SK-N-SH (cell line): ENCODE data around the gene MRFAP1L1. TPM values are rescaled to one million over a fixed set of nuclear protein-coding genes. Genes with fewer than 3 reads are reported as not detected.

Source experiments
- CTCF ChIA-PET: fragments of 300-600, 350-600 bp; formaldehyde crosslinking; extraction: SDS; loops from one replicate; lab custom pipeline; 2021; lab: Yijun Ruan, JAX
- POLR2A ChIA-PET: fragments of 350-600 bp; sonication (Branson Sonifier 250); formaldehyde crosslinking; extraction: SDS; loops from one replicate; lab custom pipeline; 2020; ENCODE audit warnings: antibody characterized with exemption, inconsistent platforms; lab: Yijun Ruan, JAX
- DNase-seq: peaks from one replicate; pipeline ENCODE4 v3.0.0; 2012
- H2AFZ ChIP-seq: fragments of 200-600 bp; sonication (generic); 2 replicates; pipeline ENCODE4 v1.8.1; 2016; ENCODE audit warnings: antibody characterized with exemption, mild to moderate bottlenecking, low read depth
- H3F3A ChIP-seq: fragments of 200-600 bp; sonication (generic); replicated peaks from 2 replicates; pipeline ENCODE3; 2016; ENCODE audit warnings: antibody characterized with exemption, mild to moderate bottlenecking; ENCODE audit not compliant: insufficient read depth
- H3K27ac ChIP-seq, 2 experiments: fragments of 200-500 bp in 1 of 2; fragments of 200-600 bp in 1 of 2; sonication (Bioruptor generic) in 1 of 2; sonication (generic), shearing (Covaris generic) in 1 of 2; 2 replicates each; pipeline versions ENCODE4 v1.5.1 to v1.6.1; 2014 to 2016; ENCODE audit warnings: low read depth in 2 of 2, inconsistent platforms in 1 of 2, low read length in 1 of 2, mild to moderate bottlenecking in 1 of 2, mixed read lengths in 1 of 2
- H3K27me3 ChIP-seq: fragments of 200-600 bp; sonication (generic), shearing (Covaris generic); 2 replicates; pipeline ENCODE4 v1.6.1; 2016; ENCODE audit warnings: mixed run types; ENCODE audit not compliant: insufficient read depth
- H3K36me3 ChIP-seq, 2 experiments: fragments of 200-500 bp in 1 of 2; fragments of 200-600 bp in 1 of 2; sonication (Bioruptor generic) in 1 of 2; sonication (generic) in 1 of 2; replicated peaks in 1 of 2; 2 replicates each; pipeline versions ENCODE3 to v1.5.1; 2014 to 2016; ENCODE audit warnings: low read length in 1 of 2, mild to moderate bottlenecking in 1 of 2; ENCODE audit not compliant: insufficient read depth in 2 of 2, control insufficient read depth in 1 of 2
- H3K4me1 ChIP-seq, 2 experiments: fragments of 200-500 bp in 1 of 2; fragments of 200-600 bp in 1 of 2; sonication (Bioruptor generic) in 1 of 2; sonication (generic), shearing (Covaris generic) in 1 of 2; 2 replicates each; pipeline versions ENCODE4 v1.5.1 to v1.6.1; 2014 to 2016; ENCODE audit warnings: low read depth in 1 of 2, low read length in 1 of 2, mixed run types in 1 of 2; ENCODE audit not compliant: insufficient read depth in 2 of 2, control insufficient read depth in 1 of 2
- H3K4me2 ChIP-seq: fragments of 200-600 bp; sonication (generic), shearing (Covaris generic); 2 replicates; pipeline ENCODE4 v1.6.1; 2017; ENCODE audit warnings: mixed run types
- H3K4me3 ChIP-seq, 2 experiments: fragments of 200-500 bp in 1 of 2; fragments of 200-600 bp in 1 of 2; sonication (Bioruptor generic) in 1 of 2; sonication (generic), shearing (Covaris generic) in 1 of 2; 2 replicates each; pipeline versions ENCODE4 v1.5.1 to v1.8.1; 2014 to 2016; ENCODE audit warnings: low read depth in 2 of 2, inconsistent platforms in 1 of 2, low read length in 1 of 2, mild to moderate bottlenecking in 1 of 2, mixed read lengths in 1 of 2, moderate library complexity in 1 of 2
- H3K79me2 ChIP-seq: fragments of 200-600 bp; sonication (generic); 2 replicates; pipeline ENCODE4 v1.8.1; 2017; ENCODE audit warnings: mild to moderate bottlenecking; ENCODE audit not compliant: insufficient read depth
- H3K9ac ChIP-seq: fragments of 200-600 bp; sonication (generic); 2 replicates; pipeline ENCODE4 v1.6.1; 2017; ENCODE audit warnings: mixed run types
- H3K9me2 ChIP-seq: fragments of 200-600 bp; sonication (generic); 2 replicates; pipeline ENCODE4 v1.6.1; 2017; ENCODE audit warnings: mixed run types
- H3K9me3 ChIP-seq: fragments of 200-600 bp; sonication (generic); 2 replicates; pipeline ENCODE4 v1.6.1; 2017; ENCODE audit warnings: mixed run types, mild to moderate bottlenecking, moderate library complexity
- H4K20me1 ChIP-seq: fragments of 200-600 bp; sonication (generic); 2 replicates; pipeline ENCODE4 v1.6.1; 2017; ENCODE audit warnings: mild to moderate bottlenecking, mixed run types; ENCODE audit not compliant: insufficient read depth
- CHD2 ChIP-seq: fragments of 150-350 bp; IDR thresholded peaks from 2 replicates; pipeline ENCODE4 v1.6.1; 2018; ENCODE audit warnings: low read length; ENCODE audit not compliant: partially characterized antibody
- ELF1 ChIP-seq: IDR thresholded peaks from 2 replicates; pipeline ENCODE4 v1.4.0; 2012
- EP300 ChIP-seq, 2 experiments: IDR thresholded peaks; 2 replicates each; pipeline versions ENCODE4 v1.4.0 to v1.6.1; 2012; ENCODE audit warnings: borderline replicate concordance in 1 of 2, low read depth in 1 of 2, low read length in 1 of 2
- FOSL2 ChIP-seq: IDR thresholded peaks from 2 replicates; pipeline ENCODE4 v1.4.0; 2012; ENCODE audit warnings: low read depth, mild to moderate bottlenecking, moderate library complexity, borderline replicate concordance
- GABPA ChIP-seq: IDR thresholded peaks from 2 replicates; pipeline ENCODE4 v1.4.0; 2012; ENCODE audit warnings: low read depth, mild to moderate bottlenecking
- GATA2 ChIP-seq: sonication (generic); formaldehyde crosslinking; IDR thresholded peaks from 2 replicates; pipeline ENCODE4 v1.5.0; 2020; ENCODE audit warnings: mild to moderate bottlenecking, missing genetic modification reagents
- JUND ChIP-seq: IDR thresholded peaks from 2 replicates; pipeline ENCODE4 v1.4.0; 2012
- MEF2A ChIP-seq: IDR thresholded peaks from 2 replicates; pipeline ENCODE4 v1.4.0; 2012; ENCODE audit warnings: low read depth, borderline replicate concordance
- MXI1 ChIP-seq: IDR thresholded peaks from 2 replicates; pipeline ENCODE4 v1.6.1; 2012; ENCODE audit warnings: mild to moderate bottlenecking, low read depth, low read length, improper control_type of control experiment
- NRF1 ChIP-seq: IDR thresholded peaks from 2 replicates; pipeline ENCODE4 v1.6.1; 2012; ENCODE audit warnings: low read depth, mild to moderate bottlenecking, low read length
- RCOR1 ChIP-seq: fragments of 150-350 bp; IDR thresholded peaks from 2 replicates; pipeline ENCODE4 v1.6.1; 2017; ENCODE audit warnings: antibody characterized with exemption, low read length
- RXRA ChIP-seq: IDR thresholded peaks from 2 replicates; pipeline ENCODE4 v1.4.0; 2012; ENCODE audit warnings: low read depth, mild to moderate bottlenecking, borderline replicate concordance
- SIN3A ChIP-seq: IDR thresholded peaks from 2 replicates; pipeline ENCODE4 v1.6.1; 2012; ENCODE audit warnings: low read depth, mild to moderate bottlenecking, low read length, moderate library complexity, borderline replicate concordance
- TAF1 ChIP-seq: IDR thresholded peaks from 2 replicates; pipeline ENCODE4 v1.6.1; 2012; ENCODE audit warnings: low read depth, mild to moderate bottlenecking, low read length, moderate library complexity, borderline replicate concordance
- TCF12 ChIP-seq: IDR thresholded peaks from 2 replicates; pipeline ENCODE4 v1.4.0; 2012
- TEAD4 ChIP-seq: IDR thresholded peaks from 2 replicates; pipeline ENCODE4 v1.4.0; 2012; ENCODE audit warnings: mild to moderate bottlenecking, borderline replicate concordance; ENCODE audit not compliant: insufficient read depth
- YY1 ChIP-seq: IDR thresholded peaks from 2 replicates; pipeline ENCODE4 v1.4.0; 2012; ENCODE audit warnings: low read depth, mild to moderate bottlenecking
- WGBS: methylation state at CpG from one replicate; pipeline ENCODE4 v1.1.6; 2017; ENCODE audit warnings: low lambda C conversion rate; 5-methylcytosine and 5-hydroxymethylcytosine counted together
- polyA plus RNA-seq, 3 experiments: library from polyadenylated mRNA; depleted of rRNA; stranded (reverse); fragments of >200 nt; gene quantifications; 2 replicates each; pipeline ENCODE4 v1.2.3, GENCODE V29; 2012
- TF ChIP-seq, protein P1 (sequence below): IDR thresholded peaks from 2 replicates; pipeline ENCODE4 v1.4.0; 2012; ENCODE audit warnings: low read depth, borderline replicate concordance
- TF ChIP-seq, protein P2 (sequence below): IDR thresholded peaks from 2 replicates; pipeline ENCODE4 v1.4.0; 2012; ENCODE audit warnings: low read depth, borderline replicate concordance
- TF ChIP-seq, protein P3 (sequence below): IDR thresholded peaks from 2 replicates; pipeline ENCODE4; 2012
- TF ChIP-seq, protein P4 (sequence below): IDR thresholded peaks from 2 replicates; pipeline ENCODE4 v1.6.1; 2012; ENCODE audit warnings: mild to moderate bottlenecking, low read depth, low read length, moderate library complexity

The MRFAP1L1 gene
- polyA plus RNA-seq, 1 of the 3 experiments (the other 2 are of a cell fraction) = 60.3 TPM

DNA sequence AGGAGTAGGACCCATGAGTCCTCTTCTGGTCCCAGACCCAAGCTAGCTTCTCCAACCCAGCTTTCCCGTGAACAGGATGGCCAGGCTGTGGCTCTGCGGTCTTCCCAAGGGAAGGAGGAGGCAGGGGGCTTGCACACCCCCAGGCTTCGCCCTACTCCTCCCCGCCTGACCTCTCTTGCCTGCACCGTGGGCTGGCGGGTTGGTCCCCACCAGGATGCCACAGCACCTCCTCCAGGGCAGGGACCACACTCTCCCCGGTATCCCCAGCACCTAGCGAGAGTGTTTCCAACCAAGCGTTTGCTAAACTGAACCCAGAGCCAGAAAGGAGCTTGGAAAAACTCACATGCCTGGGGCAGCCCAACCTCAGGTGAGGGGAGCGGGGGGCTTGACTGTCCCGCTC lies 25.0 kb downstream of the MRFAP1L1 start:
- Histone ChIP-seq H4K20me1 (no peaks in the 10 kb centered on the region), H3K9me3 (no peaks in the 10 kb centered on the region), H2AFZ (no peak overlapping the region), H3K4me2 (no peak overlapping the region), H3K27me3 (no peaks in the 10 kb centered on the region), H3K4me1 (peaks cover 0 to 14% of the 10 kb centered on the region in 2 experiments; a peak in 3 of 4 replicates), H3F3A (peaks cover 6% of the 10 kb centered on the region), H3K4me3 (no peak overlapping the region), H3K9me2 (no peaks in the 10 kb centered on the region), H3K36me3 (peaks cover 0 to 3% of the 10 kb centered on the region in 2 experiments), H3K79me2 (no peaks in the 10 kb centered on the region), H3K27ac (no peak overlapping the region)
- CTCF ChIA-PET = no interaction called here
- WGBS = 93% methylated on average over 10 of the region's 11 CpGs
- DNase-seq = no peak
- TF ChIP-seq, protein P1, sequence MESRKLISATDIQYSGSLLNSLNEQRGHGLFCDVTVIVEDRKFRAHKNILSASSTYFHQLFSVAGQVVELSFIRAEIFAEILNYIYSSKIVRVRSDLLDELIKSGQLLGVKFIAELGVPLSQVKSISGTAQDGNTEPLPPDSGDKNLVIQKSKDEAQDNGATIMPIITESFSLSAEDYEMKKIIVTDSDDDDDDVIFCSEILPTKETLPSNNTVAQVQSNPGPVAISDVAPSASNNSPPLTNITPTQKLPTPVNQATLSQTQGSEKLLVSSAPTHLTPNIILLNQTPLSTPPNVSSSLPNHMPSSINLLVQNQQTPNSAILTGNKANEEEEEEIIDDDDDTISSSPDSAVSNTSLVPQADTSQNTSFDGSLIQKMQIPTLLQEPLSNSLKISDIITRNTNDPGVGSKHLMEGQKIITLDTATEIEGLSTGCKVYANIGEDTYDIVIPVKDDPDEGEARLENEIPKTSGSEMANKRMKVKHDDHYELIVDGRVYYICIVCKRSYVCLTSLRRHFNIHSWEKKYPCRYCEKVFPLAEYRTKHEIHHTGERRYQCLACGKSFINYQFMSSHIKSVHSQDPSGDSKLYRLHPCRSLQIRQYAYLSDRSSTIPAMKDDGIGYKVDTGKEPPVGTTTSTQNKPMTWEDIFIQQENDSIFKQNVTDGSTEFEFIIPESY = no peak
- TF ChIP-seq GABPA = no peak
- TF ChIP-seq MXI1 = no peak
- TF ChIP-seq TAF1 = no peak
- TF ChIP-seq NRF1 = no peak
- TF ChIP-seq FOSL2 = no peak
- TF ChIP-seq GATA2 = no peak
- TF ChIP-seq, protein P2, sequence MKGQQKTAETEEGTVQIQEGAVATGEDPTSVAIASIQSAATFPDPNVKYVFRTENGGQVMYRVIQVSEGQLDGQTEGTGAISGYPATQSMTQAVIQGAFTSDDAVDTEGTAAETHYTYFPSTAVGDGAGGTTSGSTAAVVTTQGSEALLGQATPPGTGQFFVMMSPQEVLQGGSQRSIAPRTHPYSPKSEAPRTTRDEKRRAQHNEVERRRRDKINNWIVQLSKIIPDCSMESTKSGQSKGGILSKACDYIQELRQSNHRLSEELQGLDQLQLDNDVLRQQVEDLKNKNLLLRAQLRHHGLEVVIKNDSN = no peak
- no peak for TF ChIP-seq MEF2A
- no peak for TF ChIP-seq TEAD4
- TF ChIP-seq JUND = no peak
- no peak for TF ChIP-seq TCF12
- TF ChIP-seq EP300 (IDR thresholded peaks at IDR 0.05; ENCODE audit: borderline replicate concordance in 1 of 2, low read depth in 1 of 2, low read length in 1 of 2) = no peak
- TF ChIP-seq CHD2 = no peak
- no peak for TF ChIP-seq RXRA
- TF ChIP-seq, all 33 proteins: peak for 0
- POLR2A ChIA-PET = no interaction called here
- H3K9ac ChIP-seq = no peak overlapping the region

DNA sequence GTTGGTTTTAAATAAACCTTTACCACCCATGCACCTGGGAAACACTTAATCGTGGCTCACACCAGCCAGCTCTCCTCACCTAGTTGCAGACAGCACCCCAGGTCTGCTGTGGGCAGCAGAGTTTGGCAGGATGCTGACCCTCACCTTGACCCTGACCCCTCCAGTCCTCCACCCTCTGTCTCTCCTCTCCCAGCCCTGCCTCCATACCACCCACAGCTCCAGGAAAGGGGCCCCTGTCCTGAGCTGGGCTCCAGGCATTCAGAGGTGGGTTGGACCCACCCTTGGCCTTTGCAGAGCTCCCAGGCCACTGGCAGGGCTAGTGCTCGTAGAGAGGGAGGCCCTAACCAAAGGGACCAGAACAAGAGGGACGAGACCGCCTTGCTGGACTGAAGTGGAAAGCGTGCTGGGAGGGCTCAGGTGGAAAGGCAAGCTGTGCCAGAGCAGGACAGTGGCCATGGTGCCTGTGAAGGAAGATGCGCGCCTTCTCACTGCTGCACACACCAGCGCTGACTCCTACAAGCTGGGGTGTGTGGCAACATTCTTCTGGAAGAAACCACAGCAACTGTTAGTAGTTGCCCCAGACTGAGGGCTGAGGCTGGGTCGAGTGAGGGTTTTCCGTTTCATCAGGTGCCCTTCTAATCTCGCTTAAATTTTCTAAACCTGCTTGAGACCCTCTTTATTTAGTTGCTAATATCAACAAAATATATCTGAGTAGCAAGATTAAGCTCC lies 26.6 kb downstream of the MRFAP1L1 start:
- no peak overlapping the region for H3K27ac ChIP-seq
- POLR2A ChIA-PET = no interaction called here
- CTCF ChIA-PET = interaction anchor here (0.7 kb wide), 1 partner anchor 388 kb away, joined by 3 read pairs; no protein-coding TSS in a partner anchor
- TF ChIP-seq ELF1 = no peak
- no peak for TF ChIP-seq MEF2A
- no peak for TF ChIP-seq MXI1
- no peak for TF ChIP-seq RCOR1
- TF ChIP-seq, protein P3, sequence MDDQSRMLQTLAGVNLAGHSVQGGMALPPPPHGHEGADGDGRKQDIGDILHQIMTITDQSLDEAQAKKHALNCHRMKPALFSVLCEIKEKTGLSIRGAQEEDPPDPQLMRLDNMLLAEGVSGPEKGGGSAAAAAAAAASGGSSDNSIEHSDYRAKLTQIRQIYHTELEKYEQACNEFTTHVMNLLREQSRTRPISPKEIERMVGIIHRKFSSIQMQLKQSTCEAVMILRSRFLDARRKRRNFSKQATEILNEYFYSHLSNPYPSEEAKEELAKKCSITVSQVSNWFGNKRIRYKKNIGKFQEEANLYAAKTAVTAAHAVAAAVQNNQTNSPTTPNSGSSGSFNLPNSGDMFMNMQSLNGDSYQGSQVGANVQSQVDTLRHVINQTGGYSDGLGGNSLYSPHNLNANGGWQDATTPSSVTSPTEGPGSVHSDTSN = no peak
- TF ChIP-seq, protein P4, sequence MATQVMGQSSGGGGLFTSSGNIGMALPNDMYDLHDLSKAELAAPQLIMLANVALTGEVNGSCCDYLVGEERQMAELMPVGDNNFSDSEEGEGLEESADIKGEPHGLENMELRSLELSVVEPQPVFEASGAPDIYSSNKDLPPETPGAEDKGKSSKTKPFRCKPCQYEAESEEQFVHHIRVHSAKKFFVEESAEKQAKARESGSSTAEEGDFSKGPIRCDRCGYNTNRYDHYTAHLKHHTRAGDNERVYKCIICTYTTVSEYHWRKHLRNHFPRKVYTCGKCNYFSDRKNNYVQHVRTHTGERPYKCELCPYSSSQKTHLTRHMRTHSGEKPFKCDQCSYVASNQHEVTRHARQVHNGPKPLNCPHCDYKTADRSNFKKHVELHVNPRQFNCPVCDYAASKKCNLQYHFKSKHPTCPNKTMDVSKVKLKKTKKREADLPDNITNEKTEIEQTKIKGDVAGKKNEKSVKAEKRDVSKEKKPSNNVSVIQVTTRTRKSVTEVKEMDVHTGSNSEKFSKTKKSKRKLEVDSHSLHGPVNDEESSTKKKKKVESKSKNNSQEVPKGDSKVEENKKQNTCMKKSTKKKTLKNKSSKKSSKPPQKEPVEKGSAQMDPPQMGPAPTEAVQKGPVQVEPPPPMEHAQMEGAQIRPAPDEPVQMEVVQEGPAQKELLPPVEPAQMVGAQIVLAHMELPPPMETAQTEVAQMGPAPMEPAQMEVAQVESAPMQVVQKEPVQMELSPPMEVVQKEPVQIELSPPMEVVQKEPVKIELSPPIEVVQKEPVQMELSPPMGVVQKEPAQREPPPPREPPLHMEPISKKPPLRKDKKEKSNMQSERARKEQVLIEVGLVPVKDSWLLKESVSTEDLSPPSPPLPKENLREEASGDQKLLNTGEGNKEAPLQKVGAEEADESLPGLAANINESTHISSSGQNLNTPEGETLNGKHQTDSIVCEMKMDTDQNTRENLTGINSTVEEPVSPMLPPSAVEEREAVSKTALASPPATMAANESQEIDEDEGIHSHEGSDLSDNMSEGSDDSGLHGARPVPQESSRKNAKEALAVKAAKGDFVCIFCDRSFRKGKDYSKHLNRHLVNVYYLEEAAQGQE = no peak
- no peak for TF ChIP-seq SIN3A
- TF ChIP-seq YY1 = no peak

More for the DNA sequence above, 26.6 kb downstream of the MRFAP1L1 start:
- Histone ChIP-seq H3K4me1 (no peaks in the 10 kb centered on the region), H3K79me2 (0 out of 2 replicates have a peak, but pooled peaks cover 5% of the 10 kb centered on the region), H3K4me3 (no peak overlapping the region), H3F3A (no peaks in the 10 kb centered on the region), H4K20me1 (no peaks in the 10 kb centered on the region), H3K36me3 (peaks cover 0 to 3% of the 10 kb centered on the region in 2 experiments), H3K9me2 (no peaks in the 10 kb centered on the region), H3K9ac (no peak overlapping the region), H2AFZ (no peak overlapping the region), H3K9me3 (no peaks in the 10 kb centered on the region), H3K4me2 (no peak overlapping the region), H3K27me3 (no peaks in the 10 kb centered on the region)
- 83% methylated on average over 11 of the region's 11 CpGs for WGBS
- DNase-seq = no peak
